Muscle layer of colon (tissue), 2 donors: ENCODE measurements around the gene FAM227A.

Experiments used
- H3K27ac ChIP-seq: one replicate; pipeline ENCODE4 v1.7.0; 2013; ENCODE audit warnings: low read depth, mild to moderate bottlenecking, low read length, moderate library complexity
- H3K27me3 ChIP-seq, 2 donors: one replicate each; pipeline ENCODE4 v1.7.0; 2013; ENCODE audit warnings: low read length in 2 of 2, mild to moderate bottlenecking in 2 of 2; ENCODE audit not compliant: insufficient read depth in 2 of 2, control insufficient read depth in 1 of 2
- H3K36me3 ChIP-seq: one replicate; pipeline ENCODE4 v1.7.0; 2013; ENCODE audit warnings: mild to moderate bottlenecking, low read length; ENCODE audit not compliant: insufficient read depth
- H3K4me1 ChIP-seq: one replicate; pipeline ENCODE4 v1.7.0; 2013; ENCODE audit warnings: mild to moderate bottlenecking, low read length; ENCODE audit not compliant: insufficient read depth
- H3K4me3 ChIP-seq, 2 donors: one replicate each; pipeline ENCODE4 v1.7.0; 2013; ENCODE audit warnings: low read length in 2 of 2, low read depth in 1 of 2, mild to moderate bottlenecking in 1 of 2, moderate library complexity in 1 of 2
- H3K9ac ChIP-seq: one replicate; pipeline ENCODE4 v1.7.0; 2013; ENCODE audit warnings: low read length
- H3K9me3 ChIP-seq: one replicate; pipeline ENCODE4 v1.7.0; 2013; ENCODE audit warnings: mild to moderate bottlenecking, low read length
- donor health status: abdominal sarcoma.
- donor health status: Adenocarcinoma of cecum.

The FAM227A gene

GRCh38 chr22:38656256-38657044, at the start of gene FAM227A, which contains the start of gene CBY1:
Gene FAM227A (minus strand): TSS chr22:38656392. CDS start chr22:38650168, 6,224 bp downstream.
Gene CBY1 (plus strand): TSS chr22:38656638. CDS start chr22:38668055, 11,417 bp downstream.
- Histone ChIP-seq H3K9ac (peak within 1 kb of the TSS; percentile 60), H3K27me3 (no peaks in the 10 kb centered on the region), H3K9me3 (no peaks in the 10 kb centered on the region), H3K36me3 (no peaks in the 10 kb centered on the region), H3K27ac (peak within 1 kb of the TSS; percentile 95), H3K4me3 (peak within 1 kb of the TSS; percentile 75 to 97), H3K4me1 (peaks cover 10% of the 10 kb centered on the region)

GRCh38 chr22:38705235-38706100, 49.3 kb upstream of the FAM227A start, which contains the start of gene GTPBP1:
Gene GTPBP1 (plus strand): TSS chr22:38705944. CDS start chr22:38705956, 12 bp downstream.
- H3K36me3 ChIP-seq = peaks cover 10% of the 10 kb centered on the region
- peak within 1 kb of the TSS; percentile 89 for H3K27ac ChIP-seq
- H3K4me3 ChIP-seq = peak within 1 kb of the TSS; percentile 75 to 90
- no peaks in the 10 kb centered on the region for H3K9me3 ChIP-seq
- H3K4me1 ChIP-seq = peaks cover 35% of the 10 kb centered on the region
- no peaks in the 10 kb centered on the region for H3K27me3 ChIP-seq
- H3K9ac ChIP-seq = peak within 1 kb of the TSS; percentile 55

GRCh38 chr22:38704654-38705234, 48.6 kb upstream of the FAM227A start:
- Histone ChIP-seq H3K4me3 (peak overlapping the region in 1 of 2 donors; percentile 35), H3K27me3 (no peaks in the 10 kb centered on the region), H3K9ac (peak overlapping the region; percentile 35), H3K36me3 (peaks cover 6% of the 10 kb centered on the region), H3K4me1 (peaks cover 34% of the 10 kb centered on the region), H3K9me3 (no peaks in the 10 kb centered on the region), H3K27ac (peak overlapping the region; percentile 10)

GRCh38 chr22:38700789-38701628, 44.8 kb upstream of the FAM227A start, which contains the start of gene JOSD1:
Gene JOSD1 (minus strand): TSS chr22:38700943. CDS start chr22:38699987, 956 bp downstream.
- Histone ChIP-seq H3K27me3 (no peaks in the 10 kb centered on the region), H3K36me3 (no peaks in the 10 kb centered on the region), H3K9me3 (no peaks in the 10 kb centered on the region), H3K9ac (peak within 1 kb of the TSS; percentile 89), H3K4me3 (peak within 1 kb of the TSS; percentile 40 to 59), H3K4me1 (peaks cover 49% of the 10 kb centered on the region), H3K27ac (peak within 1 kb of the TSS; percentile 85)

DNA sequence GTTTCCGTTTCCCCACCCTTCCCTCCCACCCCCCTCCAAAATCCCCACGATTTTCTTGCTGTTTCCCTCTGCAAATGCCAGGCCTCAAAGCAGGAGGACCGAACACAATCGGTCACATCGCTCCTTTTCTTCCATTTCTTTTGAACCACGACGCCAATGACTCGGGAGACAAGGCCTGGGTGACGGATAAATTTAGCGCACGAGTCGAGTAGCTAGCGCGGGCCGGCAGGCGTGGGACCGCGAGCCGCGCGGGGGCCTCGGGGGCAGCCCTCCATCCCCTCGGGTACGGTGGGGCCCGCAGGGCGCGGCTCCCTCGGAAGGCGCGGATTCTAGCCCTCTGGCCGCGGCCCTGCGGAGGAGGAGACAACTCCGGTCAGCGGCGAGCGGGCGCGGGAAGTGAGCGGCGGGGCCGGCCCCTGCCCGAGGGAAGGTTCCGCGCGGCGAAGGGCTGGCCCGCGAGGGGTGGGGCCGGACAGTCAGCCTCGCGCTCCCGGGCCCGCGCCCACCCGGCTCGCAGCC, 44.1 kb upstream of the FAM227A start:
- Histone ChIP-seq H3K4me1 (peaks cover 50% of the 10 kb centered on the region), H3K4me3 (peak overlapping the region; percentile 33 to 59), H3K27ac (peak overlapping the region; percentile 85), H3K9ac (peak overlapping the region; percentile 89), H3K27me3 (no peaks in the 10 kb centered on the region), H3K9me3 (no peaks in the 10 kb centered on the region), H3K36me3 (no peaks in the 10 kb centered on the region)

DNA sequence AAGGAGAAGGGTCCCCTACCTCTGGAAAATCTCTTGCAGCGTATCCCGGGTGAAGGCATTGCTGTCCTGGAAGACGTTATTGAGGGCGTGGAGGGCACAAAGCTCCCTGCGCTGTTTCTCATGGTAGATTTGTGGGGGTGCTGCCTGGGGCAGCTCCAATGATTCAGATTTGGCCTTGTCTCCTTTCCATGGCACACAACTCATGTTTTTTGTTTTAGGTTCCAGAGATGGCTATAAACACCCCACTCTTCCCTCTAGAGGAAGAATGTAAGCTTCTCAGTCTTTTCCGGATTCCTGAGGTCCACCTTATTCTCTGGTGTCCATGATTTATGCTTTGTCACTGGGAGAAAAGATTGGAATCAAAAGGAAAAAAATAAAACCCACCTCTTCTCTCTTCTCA, 43.6 kb upstream of the FAM227A start:
- H3K36me3 ChIP-seq = no peaks in the 10 kb centered on the region
- peak overlapping the region; percentile 85 for H3K27ac ChIP-seq
- H3K4me3 ChIP-seq = peak overlapping the region; percentile 33 to 59
- no peaks in the 10 kb centered on the region for H3K9me3 ChIP-seq
- H3K9ac ChIP-seq = peak overlapping the region; percentile 89
- H3K4me1 ChIP-seq = peaks cover 47% of the 10 kb centered on the region
- H3K27me3 ChIP-seq = no peaks in the 10 kb centered on the region

DNA sequence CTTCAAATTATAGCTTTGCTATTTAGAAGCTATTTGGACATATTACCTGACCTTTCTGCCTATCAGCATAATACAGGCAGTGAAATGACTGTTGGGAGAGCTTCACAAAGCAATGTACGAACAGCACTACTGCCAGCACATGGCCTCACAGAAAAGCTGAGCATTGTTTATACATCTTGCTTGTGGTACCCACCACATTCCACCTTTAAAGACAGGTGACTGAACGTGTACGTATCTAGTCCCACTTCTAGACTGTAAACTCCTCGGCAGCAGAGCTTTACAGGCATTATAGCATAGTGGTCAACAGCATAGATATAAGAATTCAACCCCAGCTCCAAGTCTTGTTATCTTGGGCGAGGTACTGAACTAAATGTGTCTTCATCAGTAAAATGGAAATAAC, 43.0 kb upstream of the FAM227A start:
- Histone ChIP-seq H3K4me3 (peak overlapping the region; percentile 33 to 59), H3K9ac (peak overlapping the region; percentile 89), H3K9me3 (no peaks in the 10 kb centered on the region), H3K27ac (peak overlapping the region; percentile 85), H3K36me3 (no peaks in the 10 kb centered on the region), H3K4me1 (peaks cover 44% of the 10 kb centered on the region), H3K27me3 (no peaks in the 10 kb centered on the region)

GRCh38 chr22:38698407-38699094, 42.4 kb upstream of the FAM227A start:
- peak overlapping the region; percentile 89 for H3K9ac ChIP-seq
- H3K27ac ChIP-seq = no peak overlapping the region
- peak overlapping the region in 1 of 2 donors; percentile 59 for H3K4me3 ChIP-seq
- H3K27me3 ChIP-seq = no peaks in the 10 kb centered on the region
- peaks cover 44% of the 10 kb centered on the region for H3K4me1 ChIP-seq
- H3K36me3 ChIP-seq = no peaks in the 10 kb centered on the region
- no peaks in the 10 kb centered on the region for H3K9me3 ChIP-seq

DNA sequence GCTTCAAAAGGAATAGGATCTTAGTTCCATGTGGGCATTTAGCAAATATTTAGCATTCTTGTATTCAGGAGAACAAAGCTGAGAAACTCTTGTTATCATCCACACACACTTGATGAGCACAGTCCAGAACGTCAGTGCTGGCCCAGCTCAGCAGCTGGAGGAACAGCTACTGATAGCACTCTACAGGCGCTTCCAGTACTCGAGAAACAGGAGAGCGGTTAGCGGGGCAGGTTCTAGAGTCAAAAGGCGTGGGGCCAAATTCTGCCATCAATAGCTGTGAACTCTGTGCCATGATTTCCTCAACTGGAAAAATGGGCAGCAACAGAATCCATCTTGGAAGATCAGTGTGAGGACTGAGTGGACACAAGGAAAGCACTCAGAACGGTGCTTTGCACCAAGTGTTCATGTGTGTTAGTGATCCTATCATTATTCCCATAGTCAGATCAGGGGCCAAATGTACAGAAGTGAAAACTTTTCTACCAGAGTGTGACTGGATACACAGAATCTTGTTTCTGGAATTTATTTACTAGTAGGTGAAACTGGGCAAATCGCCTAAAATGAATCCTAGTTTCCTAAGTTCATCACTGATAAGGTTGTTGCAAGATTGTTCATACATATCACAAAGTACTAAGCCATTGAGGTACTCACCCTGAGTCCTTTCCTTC, 41.4 kb upstream of the FAM227A start:
- Histone ChIP-seq H3K27ac (peak overlapping the region; percentile 66), H3K4me3 (peak overlapping the region in 1 of 2 donors; percentile 13), H3K4me1 (peaks cover 44% of the 10 kb centered on the region), H3K27me3 (no peaks in the 10 kb centered on the region), H3K9me3 (no peaks in the 10 kb centered on the region), H3K36me3 (no peaks in the 10 kb centered on the region), H3K9ac (no peak overlapping the region)
